Ecto neural progenitor cell (in vitro differentiated cells): ENCODE data around the gene TAOK3.
A peak's percentile ranks its signal among the peaks of the same experiment; 100 is the strongest.
"Not testable (repeated sequence)": the region's sequence is repeated elsewhere in the genome, so short reads cannot be mapped to it uniquely, and the experiment has no call there.

Experiments used
- DNase-seq: peaks from one replicate; pipeline ENCODE4 v3.0.0-alpha.2; 2018; ENCODE audit warnings: low spot score

TAOK3 gene

DNA sequence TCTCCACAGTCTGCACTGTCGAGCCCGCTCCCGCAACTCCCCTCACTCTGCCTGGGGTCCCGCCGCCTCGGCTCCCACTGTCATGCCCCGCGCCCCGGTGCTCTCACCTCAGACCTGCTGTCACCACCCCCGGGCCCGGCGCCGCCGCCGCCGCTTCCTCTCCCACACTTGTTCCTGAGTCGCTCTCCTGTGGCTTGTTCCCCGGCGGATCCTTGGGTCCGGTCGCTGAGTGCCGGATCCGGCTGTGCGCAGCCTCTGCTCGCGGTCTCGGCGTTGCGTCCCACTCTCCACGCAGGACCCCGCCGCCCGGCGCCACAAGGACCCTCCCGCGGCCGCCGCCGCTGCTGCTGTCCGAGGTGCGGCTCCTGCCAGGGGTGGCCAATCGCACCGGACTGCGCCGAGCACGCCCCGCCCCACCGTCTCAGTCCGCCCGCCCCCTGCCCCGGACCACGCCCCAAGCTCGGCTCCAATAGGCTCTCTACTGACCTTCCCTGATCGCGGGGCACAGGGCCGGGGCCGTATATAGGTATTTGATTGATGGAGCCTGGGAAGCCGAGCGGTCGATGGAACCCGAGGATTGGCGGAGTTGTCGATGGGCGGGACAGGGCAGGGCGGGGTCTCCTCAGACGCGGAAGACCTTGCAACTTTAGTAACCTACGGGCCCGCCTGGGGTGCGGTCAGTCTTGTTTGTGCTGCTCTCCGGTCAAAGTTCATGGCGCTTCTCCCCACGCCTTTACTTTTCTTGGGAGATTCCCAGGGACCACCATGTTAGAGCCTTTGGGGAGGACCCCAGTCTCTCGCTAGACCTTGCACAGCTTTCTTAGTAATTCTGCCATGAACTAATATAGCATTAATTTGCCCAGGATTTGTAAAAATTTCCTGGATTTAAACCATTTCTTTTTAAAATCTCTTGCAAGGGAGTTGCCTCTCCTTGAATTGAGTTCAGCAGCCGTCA is at the start of gene TAOK3:
TAOK3 (minus strand) TSS at position 367 of the 955 bp plus-strand sequence. CDS start 117,340 bp downstream, outside the sequence.
- peak; percentile 99 for DNase-seq

DNA sequence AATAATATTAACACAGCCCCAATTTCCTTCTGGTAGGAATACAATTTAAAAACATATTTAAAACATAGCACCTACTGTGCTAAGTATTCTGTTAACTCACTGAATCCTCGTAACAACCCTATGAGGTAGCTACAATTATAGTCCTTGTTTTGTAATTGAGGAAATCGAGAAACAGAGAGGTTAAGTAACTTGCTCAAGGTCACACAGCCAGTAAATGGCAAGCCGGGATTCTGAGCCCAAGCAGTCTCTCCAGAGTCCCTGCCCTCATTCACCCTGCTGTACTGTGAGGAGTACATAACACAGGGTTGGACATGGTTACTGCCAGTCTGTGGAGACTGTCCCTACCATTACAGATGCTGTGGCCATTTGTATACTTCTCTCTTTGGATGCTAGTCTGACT is 48.0 kb upstream of the TAOK3 start:
- no peak for DNase-seq

DNA sequence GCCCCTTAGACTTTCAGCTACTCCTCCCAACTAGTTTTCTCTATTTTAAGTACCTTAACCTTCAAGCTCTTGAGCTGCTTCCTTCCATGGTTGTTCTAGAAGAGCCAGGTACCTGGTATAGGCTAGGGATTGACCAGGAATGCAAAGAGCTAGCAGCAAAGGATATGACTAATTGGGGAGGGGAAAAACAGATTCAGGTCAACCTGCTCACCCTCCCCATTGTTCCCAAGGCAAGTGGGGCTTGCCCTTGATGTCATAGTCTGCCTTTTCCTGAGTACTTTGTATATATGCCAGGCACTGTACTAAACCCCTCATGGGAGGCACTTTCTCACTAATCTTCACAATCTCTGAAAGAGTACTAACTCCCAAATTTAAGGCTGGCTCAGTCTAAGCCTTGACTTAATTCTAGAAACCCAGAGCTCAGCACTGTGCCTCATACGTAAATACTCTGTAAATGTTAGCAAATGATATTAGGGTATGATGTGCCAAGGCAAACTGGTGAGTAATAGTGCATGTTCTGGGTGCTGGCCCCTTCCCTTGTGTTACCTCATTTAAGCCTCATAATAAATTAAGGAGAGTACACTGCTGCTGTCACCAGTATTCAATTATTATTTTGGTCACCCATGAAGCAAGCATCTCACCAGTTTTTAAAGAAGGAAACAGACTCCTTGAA is 45.8 kb upstream of the TAOK3 start:
- no peak for DNase-seq

DNA sequence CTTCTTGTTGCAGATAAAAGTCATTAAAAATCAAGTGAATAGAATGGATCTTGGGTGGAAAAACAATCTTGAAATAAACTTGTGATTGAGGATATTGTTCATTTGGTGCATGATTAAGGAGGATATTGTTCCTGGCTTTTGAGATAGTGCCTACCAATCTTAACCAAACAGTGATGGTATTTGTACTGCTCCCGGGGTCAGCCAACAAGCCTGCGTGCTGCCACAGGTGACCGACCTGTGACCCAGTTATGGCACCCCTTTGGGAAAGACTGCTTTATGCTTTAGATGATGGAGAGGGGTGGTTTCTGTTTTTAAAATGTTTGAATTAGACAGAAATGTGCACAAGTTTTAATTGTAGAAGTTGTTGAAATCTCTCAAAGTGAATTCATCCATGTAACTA is 45.2 kb upstream of the TAOK3 start:
- DNase-seq, result no peak

DNA sequence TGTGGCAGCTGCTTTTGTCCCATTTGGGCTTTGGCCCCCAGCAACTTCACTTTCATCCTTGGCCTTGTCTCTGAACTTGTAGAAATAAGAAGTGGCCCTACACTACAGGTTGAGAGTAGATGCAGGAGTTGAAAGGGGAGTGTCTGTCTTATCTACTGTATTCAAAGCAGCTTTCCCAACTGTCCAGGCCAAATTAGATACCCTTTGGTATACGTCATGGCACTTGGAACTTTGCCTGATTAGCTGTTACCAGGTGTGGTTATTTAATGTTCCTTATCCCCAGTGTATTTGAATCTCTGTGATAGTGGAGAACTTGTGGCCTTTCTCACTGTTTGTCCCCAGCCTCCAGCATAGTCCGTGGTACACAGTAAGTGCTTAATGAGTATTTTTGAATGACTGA is 37.1 kb upstream of the TAOK3 start:
- DNase-seq, result no peak

DNA sequence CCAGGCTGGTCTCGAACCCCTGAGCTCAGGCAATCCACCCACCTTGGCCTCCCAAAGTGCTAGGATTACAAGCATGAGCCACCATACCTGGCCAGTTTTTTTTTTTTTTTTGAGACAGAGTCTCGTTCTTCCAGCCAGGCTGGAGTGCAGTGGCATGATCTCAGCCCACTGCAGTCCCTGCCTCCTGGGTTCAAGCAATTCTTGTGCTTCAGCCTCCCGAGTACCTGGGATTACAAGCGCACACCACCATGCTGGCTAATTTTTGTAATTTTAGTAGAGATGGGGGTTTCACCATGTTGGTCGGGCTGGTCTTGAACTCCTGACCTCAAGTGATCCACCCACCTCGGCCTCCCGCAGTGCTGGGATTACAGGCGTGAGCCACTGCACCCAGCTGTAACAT is 35.5 kb upstream of the TAOK3 start:
- DNase-seq, result not testable (repeated sequence)

DNA sequence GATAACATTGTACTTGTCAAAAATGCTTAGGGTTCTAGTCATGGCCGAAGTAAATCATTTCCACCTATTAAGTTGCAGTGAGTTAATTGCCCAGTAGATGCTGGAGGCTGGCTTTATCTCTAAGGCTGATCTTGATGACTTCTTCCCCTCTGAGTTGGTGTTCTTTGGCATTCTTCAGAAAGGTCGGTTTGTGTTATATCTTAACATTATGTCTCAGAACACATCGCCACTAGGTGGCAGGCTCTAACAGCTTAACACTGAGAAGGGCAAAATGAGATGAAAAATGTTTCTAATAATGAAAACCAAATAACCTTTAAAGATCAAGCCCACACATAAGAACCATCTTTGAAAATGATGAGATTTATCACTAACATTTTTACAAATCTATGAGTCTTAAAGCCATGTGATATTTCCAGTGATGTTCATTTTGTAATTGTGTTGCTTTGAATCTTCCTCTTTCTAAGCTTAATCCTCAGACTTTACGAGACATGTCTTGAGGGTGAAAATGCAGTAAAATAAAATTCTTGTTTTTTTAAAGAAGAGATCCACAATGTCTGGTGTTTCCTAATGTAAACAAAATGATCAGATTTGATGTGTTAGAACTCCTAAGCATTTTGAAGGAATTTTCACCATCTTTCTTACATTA is 32.3 kb upstream of the TAOK3 start:
- DNase-seq, result peak; percentile 67

DNA sequence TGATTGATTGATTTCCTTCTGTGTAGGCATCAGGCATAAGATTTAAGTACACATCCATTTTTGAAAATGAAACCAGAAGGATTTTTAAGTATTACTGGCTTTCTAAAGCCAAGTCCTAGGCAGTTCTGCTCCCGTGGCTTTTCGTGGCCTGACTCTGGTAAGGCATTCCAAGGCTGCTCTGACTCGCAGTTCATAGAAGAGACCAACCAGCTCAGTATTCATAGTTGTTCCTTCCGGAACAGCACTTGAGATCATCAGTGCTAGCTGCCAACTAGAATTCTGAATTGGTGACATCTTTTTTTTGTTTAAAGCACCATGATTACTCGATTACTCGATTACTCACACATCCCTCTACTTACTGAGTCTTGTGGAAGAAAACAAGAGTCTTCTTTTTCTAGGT is 29.5 kb upstream of the TAOK3 start:
- no peak for DNase-seq

DNA sequence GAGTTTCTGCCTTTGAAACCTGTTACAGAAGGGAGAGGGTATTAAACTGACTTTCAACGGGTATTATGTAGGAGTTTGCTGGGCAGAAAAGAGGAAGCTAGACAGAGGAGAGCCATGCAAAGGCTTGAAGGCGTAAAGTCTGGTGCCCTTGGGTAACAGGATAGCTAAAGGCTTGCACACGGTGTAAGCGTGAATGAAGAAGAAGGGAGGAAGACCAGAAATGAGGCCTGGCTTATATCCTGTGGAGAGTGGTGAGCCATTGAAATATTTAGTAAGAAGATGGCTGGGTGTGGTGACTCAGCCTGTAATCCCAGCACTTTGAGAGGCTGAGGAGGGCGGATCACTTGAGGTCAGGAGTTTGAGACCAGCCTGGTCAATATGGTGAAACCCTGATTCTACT is 26.2 kb upstream of the TAOK3 start:
- DNase-seq, result no peak

DNA sequence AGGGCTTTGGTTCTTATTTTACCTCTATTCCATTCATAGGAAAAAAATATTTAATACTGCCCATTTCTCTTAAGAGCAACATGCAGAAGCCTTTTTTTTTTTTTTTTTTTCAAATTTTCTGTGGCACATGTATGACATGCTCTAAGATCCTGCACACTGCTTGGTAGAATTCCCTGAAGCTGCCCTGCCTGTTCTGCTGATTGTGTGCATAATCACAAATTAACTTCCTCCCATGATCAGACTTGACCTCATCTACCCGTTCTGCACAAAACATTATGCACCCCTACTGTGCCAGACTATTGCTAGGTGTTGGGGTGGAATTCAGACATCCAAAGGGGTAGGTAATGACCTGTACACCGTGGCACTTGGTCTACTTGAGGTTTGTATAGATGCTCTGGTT is 25.8 kb upstream of the TAOK3 start:
- DNase-seq, result no peak

DNA sequence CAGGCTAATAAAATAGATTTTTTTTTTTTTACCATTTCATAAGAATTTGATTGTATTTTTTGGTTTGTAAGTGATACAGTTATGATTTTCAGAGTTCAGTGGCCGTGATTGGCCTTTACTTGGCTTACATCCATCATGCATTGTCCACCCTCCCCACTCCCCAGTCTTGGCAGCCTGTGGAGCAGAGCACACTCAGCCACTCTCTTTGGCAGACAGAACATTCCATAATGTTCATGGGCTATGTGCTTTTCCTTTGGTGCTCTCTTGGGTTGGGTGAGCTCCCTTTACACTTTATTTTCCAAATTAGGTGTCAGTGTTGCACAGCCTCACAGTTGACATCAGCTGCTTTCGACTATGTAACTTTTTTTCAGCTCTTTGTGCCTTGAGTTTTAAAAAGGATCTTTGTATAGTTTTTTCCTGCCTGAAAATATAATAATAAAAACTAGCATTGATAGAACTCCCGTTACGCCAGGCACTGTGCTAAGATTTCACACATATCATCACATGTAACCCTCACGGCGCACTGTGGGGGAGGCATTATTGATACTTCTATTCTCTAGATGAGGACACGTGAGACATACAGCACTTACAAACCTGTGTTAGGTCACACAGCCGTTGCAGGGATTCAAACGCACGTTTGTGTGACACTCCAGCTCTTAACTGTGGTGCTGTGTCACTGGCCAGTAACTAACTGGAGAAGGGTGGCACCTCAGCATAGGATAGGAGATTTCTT is 25.2 kb upstream of the TAOK3 start:
- DNase-seq, result no peak

DNA sequence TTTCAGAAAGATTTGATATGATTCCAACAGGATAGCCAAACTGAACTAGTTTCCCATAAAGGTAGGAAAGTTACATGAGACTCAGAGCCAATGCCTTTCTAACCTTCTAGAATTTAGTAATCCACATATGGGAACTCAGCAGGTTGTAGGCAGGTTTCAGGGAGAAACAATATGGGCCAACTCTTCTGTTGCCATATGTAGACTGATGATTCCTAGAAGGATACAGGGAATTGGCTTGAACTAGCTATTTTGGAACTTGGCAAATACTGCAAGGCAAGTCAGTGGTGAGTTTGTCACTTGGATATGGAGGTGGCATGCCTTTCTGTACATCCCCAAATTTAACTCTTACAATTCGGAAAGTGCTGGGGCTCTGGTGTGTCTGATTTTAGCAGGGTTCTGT is 19.1 kb upstream of the TAOK3 start:
- DNase-seq, result no peak

DNA sequence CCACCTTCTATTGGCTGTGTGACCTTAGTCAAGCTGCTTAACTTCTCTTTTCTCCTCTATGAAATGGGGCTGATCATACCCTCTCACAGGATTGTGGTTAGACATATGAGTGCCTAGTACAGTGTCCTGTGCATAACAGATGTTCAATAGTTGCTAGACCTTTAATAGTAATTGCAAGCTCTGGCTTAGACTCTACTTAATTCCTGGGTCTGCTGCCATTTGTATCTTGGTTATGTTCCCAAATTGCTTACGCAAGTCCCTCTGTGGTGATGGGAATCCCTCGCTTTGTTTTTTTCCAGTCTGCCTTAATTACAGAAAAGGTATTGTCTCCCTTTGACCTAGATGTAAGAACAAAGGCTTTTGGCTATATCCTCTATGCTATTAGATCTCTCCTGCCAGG is 18.7 kb upstream of the TAOK3 start:
- DNase-seq, result no peak

DNA sequence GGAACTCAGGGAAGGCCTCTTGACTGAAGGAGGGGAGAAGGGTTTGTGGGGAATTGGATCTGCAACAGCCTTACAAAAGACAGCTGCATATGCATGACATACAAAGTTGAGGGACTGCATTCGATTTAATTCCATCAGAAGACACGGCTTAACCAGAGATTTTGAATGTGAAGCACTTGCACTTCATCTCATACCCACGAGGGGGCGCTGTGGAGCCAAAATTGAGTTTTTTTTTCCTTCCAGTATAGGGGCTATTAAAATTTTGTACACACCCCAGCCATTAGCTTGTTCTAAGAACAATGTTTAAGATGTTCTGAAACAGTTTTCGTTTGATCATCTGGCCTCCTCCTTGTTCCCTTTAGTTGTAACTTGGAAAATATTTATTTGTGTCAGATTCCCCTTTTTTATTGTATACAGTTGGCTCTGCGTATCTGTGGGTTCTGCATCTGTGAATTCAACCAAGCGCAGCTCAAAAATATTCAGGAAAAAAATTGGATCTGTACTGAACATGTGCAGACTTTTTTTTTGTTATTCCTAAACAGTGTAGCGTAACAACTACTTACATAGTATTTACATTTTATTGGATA is 5.3 kb upstream of the TAOK3 start:
- peak; percentile 86 for DNase-seq

DNA sequence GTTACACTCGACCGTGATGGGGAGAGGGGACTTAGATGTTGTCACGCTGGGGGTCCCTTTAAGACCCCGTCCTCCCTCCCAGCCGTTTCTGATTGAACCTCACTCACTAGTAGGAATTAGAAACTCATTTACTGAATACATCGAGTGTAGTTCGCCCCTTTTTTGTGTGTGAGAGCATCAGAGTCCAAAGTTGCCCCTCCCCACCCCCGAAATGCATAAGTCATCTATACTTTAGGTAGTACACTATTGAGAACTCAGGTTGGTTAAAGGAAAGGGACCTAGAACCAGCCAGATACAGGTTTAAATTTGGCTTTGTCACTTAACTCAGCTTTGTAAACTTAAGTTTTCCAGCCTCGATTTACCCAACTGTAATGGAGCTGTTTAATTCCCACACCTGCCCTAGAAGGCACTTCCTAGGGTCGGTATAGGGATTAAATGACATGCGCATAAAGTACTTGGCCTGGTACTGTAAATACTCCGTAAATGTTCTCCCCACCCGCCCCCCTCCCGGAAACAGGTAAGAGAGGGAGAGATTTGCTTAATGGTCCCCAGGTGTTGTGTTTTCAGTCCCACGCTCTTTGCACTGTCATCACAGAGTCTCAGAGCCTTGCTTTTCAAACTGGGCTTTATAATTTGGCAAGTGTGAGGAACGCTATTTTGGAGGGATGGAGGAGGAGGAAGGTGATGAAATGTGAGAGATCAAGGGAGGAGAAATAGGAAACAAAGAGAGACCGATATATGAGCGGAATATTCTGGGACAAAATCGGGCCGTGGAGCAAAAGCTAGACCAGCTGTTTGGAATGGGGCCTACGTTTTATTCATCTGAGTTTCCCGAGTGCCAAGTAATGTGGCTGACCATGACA is 4.5 kb upstream of the TAOK3 start:
- no peak for DNase-seq

DNA sequence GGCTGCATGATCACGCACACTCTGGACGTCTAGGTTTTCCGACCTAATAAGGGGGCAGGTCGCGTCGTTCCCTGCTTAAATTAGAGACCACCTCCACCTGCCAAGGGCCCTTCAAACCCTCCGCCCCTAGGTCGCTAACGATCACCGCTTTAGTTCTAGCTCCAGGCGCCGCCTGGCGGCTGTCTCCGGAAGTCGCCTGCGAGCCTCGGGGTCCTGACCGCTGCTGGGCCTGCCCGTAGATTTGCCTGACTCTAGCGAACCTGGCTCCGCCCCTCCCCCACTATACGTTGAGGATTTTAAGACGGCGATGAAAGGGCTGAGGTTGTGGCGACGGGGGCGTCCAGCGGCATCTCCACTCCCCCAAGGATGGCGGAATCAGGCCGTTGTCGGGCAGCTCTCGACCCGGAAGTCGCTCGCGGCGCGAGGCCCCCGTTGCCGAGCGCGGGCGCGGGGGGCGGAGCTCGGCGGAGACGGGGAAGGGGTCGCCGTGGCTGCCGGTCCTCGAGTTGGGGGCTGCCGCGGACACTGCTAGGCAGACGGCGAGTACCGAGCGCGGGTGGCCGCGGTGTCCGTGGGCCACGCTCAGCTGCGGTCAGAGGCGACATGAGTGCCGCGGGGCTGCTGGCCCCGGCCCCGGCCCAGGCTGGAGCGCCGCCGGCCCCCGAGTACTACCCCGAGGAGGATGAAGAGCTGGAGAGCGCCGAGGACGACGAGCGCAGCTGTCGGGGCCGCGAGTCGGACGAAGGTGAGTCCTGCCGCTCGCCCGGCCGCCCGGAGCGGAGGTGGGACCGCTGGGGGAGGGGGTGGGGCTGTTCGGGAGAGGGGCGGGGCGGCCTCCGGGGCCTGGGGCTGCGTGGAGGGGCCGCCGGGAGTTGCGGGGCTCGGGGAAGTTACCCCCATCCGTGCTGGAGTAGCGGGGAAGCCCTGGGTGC is 3.6 kb upstream of the TAOK3 start, which contains the start of gene SUDS3:
SUDS3 (plus strand) TSS at position 467 of the 932 bp plus-strand sequence; CDS start at position 604, 137 bp downstream.
- DNase-seq, result peak; percentile 98

DNA sequence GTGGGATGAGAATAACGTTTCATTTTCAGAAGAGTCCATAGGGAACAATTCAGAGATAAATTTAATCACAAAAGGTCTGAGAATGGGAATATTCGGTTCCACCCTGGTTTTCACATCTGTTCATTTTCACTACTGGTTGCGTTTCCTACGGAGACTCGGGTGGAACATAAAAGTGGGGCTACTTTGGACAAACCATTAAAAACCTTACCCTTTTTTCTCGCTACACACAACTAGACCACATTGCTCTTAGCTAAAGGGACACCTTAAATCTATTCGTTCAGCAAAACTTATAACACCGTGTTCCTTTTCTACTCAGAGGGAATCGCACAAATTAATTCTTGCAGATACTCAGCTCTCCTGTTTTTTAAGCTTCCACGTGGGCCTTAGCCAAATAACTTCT is 2.6 kb upstream of the TAOK3 start:
- no peak for DNase-seq

DNA sequence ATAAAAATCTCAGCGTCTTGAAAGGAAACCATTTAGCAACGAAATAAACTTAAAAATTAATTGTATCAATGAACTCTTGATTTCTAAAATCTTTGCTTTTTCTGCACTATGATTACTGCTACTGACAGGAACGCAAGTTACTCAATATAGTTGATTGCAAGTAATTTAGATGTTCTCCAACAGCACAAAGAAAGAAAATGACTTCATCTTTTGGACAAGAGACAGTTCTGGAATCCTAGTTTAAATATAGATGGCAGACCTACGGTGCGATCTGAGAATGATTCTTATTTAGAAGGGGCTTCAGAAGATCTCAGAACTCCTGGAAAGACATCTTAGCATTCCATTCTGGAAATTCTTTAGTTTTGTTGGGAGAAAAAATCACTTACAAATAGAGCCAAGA is 2.2 kb upstream of the TAOK3 start:
- DNase-seq, result no peak

DNA sequence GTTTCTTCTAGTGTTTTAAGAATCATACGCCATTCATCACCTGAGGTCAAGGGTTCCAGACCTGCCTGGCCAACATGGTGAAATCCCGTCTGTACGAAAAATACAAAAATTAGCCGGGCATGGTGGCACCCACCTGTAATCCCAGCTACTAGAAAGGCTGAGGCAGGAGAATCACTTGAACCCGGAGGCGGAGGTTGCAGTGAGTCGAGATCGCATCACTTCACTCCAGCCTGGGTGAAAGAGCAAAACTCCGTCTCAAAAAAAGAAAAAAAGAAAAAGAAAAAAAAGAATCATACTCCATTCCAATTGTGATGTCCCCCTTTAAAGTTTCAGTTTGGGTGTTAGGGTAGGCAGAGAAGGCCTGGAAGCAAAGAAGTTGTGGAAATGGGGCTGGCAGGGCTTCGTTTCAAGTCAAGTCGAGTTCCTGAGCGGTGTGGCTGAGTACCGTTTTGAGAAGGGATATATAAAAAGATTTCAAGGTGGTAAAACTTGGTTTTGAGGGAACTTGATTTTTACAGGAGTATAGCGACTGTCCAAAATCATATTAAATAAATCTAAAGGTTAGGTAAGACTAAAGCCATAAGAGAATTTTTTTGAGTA is 1.5 kb upstream of the TAOK3 start:
- no peak for DNase-seq
